ENCODE measurements around the gene DCPS. TPM values are rescaled to one million over a fixed set of nuclear protein-coding genes. Genes with fewer than 3 reads are reported as not detected.

Gene DCPS
- total RNA-seq, 2 donors from 2014 or later: 3.0 to 17.9 TPM

DNA sequence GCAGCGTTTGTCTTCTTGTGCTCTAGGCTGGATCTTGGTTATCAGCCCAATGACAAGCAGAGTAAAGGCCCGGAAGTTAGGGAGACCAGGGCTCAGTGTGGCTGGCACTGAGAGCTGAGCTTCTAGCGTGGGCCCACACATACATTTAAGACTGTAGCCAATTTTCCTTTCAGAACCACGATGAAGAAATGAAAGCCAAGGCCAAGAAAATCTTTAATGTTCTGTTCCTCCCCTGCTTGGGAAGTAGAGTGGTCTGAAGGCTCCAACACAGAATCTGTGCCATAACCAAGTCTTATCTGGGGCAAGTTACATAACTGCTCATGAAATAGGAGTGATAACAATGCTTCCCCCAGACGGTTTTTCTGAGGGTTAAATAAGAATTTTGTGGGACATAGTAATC, 47.0 kb downstream of the DCPS start:
- Histone ChIP-seq H3K27ac (peak overlapping the region in 1 of 4 donors; percentile 8), H3K4me1 (peaks cover 47% of the 10 kb centered on the region)
- no peak for DNase-seq

GRCh38 chr11:126352163-126352562, 48.3 kb downstream of the DCPS start:
- ATAC-seq: no peak
- no peaks in the 10 kb centered on the region for H3K9me3 ChIP-seq
- DNase-seq: no peak
- no peak for TF ChIP-seq POLR2A (IDR thresholded peaks at IDR 0.05)
- TF ChIP-seq, protein P1, sequence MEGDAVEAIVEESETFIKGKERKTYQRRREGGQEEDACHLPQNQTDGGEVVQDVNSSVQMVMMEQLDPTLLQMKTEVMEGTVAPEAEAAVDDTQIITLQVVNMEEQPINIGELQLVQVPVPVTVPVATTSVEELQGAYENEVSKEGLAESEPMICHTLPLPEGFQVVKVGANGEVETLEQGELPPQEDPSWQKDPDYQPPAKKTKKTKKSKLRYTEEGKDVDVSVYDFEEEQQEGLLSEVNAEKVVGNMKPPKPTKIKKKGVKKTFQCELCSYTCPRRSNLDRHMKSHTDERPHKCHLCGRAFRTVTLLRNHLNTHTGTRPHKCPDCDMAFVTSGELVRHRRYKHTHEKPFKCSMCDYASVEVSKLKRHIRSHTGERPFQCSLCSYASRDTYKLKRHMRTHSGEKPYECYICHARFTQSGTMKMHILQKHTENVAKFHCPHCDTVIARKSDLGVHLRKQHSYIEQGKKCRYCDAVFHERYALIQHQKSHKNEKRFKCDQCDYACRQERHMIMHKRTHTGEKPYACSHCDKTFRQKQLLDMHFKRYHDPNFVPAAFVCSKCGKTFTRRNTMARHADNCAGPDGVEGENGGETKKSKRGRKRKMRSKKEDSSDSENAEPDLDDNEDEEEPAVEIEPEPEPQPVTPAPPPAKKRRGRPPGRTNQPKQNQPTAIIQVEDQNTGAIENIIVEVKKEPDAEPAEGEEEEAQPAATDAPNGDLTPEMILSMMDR (IDR thresholded peaks at IDR 0.05): no peak
- H3K27ac ChIP-seq: no peak overlapping the region
- H3K36me3 ChIP-seq (replicated peaks in 1 of 2; ENCODE audit: insufficient read depth in 1 of 2, low read depth in 2 of 2): no peaks in the 10 kb centered on the region
- peaks cover 45% of the 10 kb centered on the region for H3K4me1 ChIP-seq
- intact Hi-C loops (cut with DNase I): no loop called here
- no peak overlapping the region for H3K4me3 ChIP-seq
- H3K27me3 ChIP-seq: no peaks in the 10 kb centered on the region
- WGBS, 2 donors: 78 to 89% methylated on average over 2 to 3 of the region's 3 CpGs

More for the DNA sequence above, 47.0 kb downstream of the DCPS start:
- Histone ChIP-seq H3K4me3 (no peak overlapping the region), H3K36me3 (replicated peaks in 1 of 2; ENCODE audit: insufficient read depth in 1 of 2, low read depth in 2 of 2) (no peaks in the 10 kb centered on the region), H3K27me3 (no peaks in the 10 kb centered on the region), H3K9me3 (no peaks in the 10 kb centered on the region)
- WGBS, 2 donors: 57 to 63% methylated on average over 5 of the region's 5 CpGs
- intact Hi-C loops (cut with DNase I): no loop called here
- TF ChIP-seq, protein P1 (IDR thresholded peaks at IDR 0.05): no peak
- no peak for TF ChIP-seq POLR2A (IDR thresholded peaks at IDR 0.05)
- no peak for ATAC-seq

- intact Hi-C loops (cut with DNase I): no loop called here
Observed at GRCh38 chr11:126352934-126353801, 49.3 kb downstream of the DCPS start.

GRCh38 chr11:126354631-126355323, 50.9 kb downstream of the DCPS start:
- H3K27me3 ChIP-seq: no peaks in the 10 kb centered on the region
- 46 to 58% methylated on average over 13 to 14 of the region's 15 CpGs for WGBS, 2 donors
- H3K4me3 ChIP-seq: peak overlapping the region; percentile 49 to 65
- intact Hi-C loops (cut with DNase I): no loop called here
- H3K4me1 ChIP-seq: peaks cover 34% of the 10 kb centered on the region
- no peaks in the 10 kb centered on the region for H3K36me3 ChIP-seq (replicated peaks in 1 of 2; ENCODE audit: insufficient read depth in 1 of 2, low read depth in 2 of 2)
- no peak for TF ChIP-seq POLR2A (IDR thresholded peaks at IDR 0.05)
- TF ChIP-seq, protein P1 (IDR thresholded peaks at IDR 0.05): no peak
- DNase-seq (no peak), ATAC-seq (no peak)
- peak overlapping the region in 2 of 4 donors; percentile 33 to 36 for H3K27ac ChIP-seq
- no peaks in the 10 kb centered on the region for H3K9me3 ChIP-seq

More at GRCh38 chr11:126352934-126353801, 49.3 kb downstream of the DCPS start:
- Histone ChIP-seq H3K4me3 (no peak overlapping the region), H3K27me3 (no peaks in the 10 kb centered on the region), H3K4me1 (peaks cover 42% of the 10 kb centered on the region), H3K36me3 (replicated peaks in 1 of 2; ENCODE audit: insufficient read depth in 1 of 2, low read depth in 2 of 2) (no peaks in the 10 kb centered on the region), H3K9me3 (no peaks in the 10 kb centered on the region), H3K27ac (no peak overlapping the region)
- no peak for ATAC-seq
- no peak for TF ChIP-seq POLR2A (IDR thresholded peaks at IDR 0.05)
- TF ChIP-seq, protein P1 (IDR thresholded peaks at IDR 0.05): no peak
- WGBS, 2 donors: 72 to 85% methylated on average over 4 of the region's 4 CpGs
- no peak for DNase-seq

Measured in body of pancreas (tissue), 4 donors.